ENCODE results near the gene GLI1.

GLI1 gene

GRCh38 chr12:57521525-57522010 is 62.0 kb downstream of the GLI1 start:
- no peak for DNase-seq

All from NCI-H1105 treated with DMSO at 0.1 percent for 48 hours (cell line).